Right lobe of liver (tissue), 4 donors: ENCODE data around the gene MORC2.

Experiments
- POLR2A ChIP-seq: fragments of 450-650 bp; IDR thresholded peaks from one replicate; pipeline ENCODE4 v1.6.1; 2017; ENCODE audit warnings: antibody characterized with exemption, mild to moderate bottlenecking
- TF ChIP-seq, protein P1 (sequence below), 4 donors: fragments of 200-600 bp in 3 of 4; fragments of 450-650 bp in 1 of 4; IDR thresholded peaks; one replicate each; pipeline versions ENCODE4 v1.5.1 to v1.8.0; 2016 to 2022; ENCODE audit warnings: antibody characterized with exemption in 4 of 4, mild to moderate bottlenecking in 2 of 4
- donor health status: DM: no; HTN: no; CAD: no.
- donor health status: DM: no; HTN: no; CAD: no.
- donor health status: DM: no; HTN: yes; CAD: no.

DNA sequence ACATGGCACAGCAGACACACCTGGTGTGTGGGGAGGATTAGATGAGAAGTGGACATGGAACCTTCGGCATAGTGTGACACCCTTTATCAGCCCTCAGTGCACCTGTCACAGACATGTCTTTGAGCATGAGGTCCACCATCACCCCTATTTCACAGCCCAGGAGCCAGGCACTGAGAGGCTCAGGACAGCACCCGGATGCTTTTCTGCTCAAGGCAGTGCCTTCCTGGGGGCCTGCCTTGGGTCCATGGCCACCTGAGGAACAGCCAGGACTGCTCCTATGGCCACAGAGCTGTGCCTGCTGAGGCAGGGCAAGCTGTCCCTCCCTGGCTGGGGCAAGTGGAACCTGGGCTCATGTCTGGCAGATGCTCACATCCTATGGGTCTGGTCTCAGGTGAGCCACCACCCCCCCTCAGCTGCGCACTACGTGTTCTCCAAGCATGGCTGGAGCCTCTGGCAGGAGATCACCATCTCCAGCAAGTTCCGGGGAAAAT lies 75.8 kb downstream of the MORC2 start:
- TF ChIP-seq, protein P1, sequence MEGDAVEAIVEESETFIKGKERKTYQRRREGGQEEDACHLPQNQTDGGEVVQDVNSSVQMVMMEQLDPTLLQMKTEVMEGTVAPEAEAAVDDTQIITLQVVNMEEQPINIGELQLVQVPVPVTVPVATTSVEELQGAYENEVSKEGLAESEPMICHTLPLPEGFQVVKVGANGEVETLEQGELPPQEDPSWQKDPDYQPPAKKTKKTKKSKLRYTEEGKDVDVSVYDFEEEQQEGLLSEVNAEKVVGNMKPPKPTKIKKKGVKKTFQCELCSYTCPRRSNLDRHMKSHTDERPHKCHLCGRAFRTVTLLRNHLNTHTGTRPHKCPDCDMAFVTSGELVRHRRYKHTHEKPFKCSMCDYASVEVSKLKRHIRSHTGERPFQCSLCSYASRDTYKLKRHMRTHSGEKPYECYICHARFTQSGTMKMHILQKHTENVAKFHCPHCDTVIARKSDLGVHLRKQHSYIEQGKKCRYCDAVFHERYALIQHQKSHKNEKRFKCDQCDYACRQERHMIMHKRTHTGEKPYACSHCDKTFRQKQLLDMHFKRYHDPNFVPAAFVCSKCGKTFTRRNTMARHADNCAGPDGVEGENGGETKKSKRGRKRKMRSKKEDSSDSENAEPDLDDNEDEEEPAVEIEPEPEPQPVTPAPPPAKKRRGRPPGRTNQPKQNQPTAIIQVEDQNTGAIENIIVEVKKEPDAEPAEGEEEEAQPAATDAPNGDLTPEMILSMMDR (IDR thresholded peaks at IDR 0.05) = no peak
- no peak for TF ChIP-seq POLR2A
